ENCODE data around the gene IGF1R. TPM values are rescaled to one million over a fixed set of nuclear protein-coding genes. Genes with fewer than 3 reads are reported as not detected.

Gene IGF1R
- total RNA-seq, 2 experiments from 2014 or later: 22.8 to 24.7 TPM

DNA sequence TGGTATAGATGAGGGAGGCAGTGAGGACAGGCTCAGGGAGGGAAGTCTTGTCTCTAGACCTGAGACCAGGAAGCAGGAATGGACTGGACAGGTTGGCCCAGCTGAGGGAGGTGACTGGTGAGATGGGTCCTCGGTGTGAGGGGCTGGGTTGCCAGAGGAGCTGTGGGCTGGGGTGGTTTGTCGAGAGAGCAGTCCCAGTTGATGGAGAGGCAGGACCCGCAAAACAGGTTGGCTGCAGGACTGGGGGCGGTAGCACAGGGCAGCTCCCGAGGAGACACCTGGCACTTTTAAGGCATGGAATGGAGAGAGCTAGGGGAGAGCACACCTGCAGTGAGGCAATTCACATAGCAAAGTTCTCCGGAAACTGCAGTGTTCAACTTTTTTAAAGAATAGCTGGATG lies 14.7 kb downstream of the IGF1R start:
- no peaks in the 10 kb centered on the region for H3K27me3 Mint-ChIP-seq
- ChIA-PET POLR2A (no interaction called here), CTCF (interaction anchor here (0.7 to 4.1 kb wide), 4 partner anchors 11 to 449 kb away, joined by 3 to 24 read pairs (median 8); partner anchors contain the start of gene IGF1R)

DNA sequence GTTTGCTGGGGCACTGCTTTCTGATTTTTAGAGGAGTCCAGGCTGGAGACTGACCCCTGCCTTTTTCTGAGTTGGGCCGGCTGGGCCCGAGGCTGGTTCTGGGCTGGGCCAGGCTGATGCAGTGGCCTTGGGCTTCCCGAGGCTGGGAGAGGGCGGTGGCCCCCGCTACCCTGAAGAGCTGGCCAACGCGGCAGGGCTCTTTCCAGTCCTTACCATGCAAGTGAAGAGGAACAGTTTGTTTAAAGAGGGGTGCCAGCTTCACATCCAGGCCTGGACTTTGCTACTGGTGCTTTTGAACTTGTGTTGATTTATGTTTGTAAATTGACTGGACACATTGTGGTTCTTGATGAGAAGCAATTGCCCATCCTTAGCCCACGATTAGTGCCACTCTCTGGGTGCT lies 15.3 kb downstream of the IGF1R start:
- intact Hi-C loops (cut with micrococcal nuclease): no loop called here
- Mint-ChIP-seq H3K4me1 (ENCODE audit: low read depth) (peaks cover 39% of the 10 kb centered on the region), H3K36me3 (ENCODE audit: low read depth) (peaks cover 3% of the 10 kb centered on the region), H3K27ac (no peak overlapping the region), H3K27me3 (no peaks in the 10 kb centered on the region), H3K4me3 (no peak overlapping the region), H3K9me3 (no peaks in the 10 kb centered on the region)
- POLR2A ChIA-PET: no interaction called here
- TF ChIP-seq, protein P1, sequence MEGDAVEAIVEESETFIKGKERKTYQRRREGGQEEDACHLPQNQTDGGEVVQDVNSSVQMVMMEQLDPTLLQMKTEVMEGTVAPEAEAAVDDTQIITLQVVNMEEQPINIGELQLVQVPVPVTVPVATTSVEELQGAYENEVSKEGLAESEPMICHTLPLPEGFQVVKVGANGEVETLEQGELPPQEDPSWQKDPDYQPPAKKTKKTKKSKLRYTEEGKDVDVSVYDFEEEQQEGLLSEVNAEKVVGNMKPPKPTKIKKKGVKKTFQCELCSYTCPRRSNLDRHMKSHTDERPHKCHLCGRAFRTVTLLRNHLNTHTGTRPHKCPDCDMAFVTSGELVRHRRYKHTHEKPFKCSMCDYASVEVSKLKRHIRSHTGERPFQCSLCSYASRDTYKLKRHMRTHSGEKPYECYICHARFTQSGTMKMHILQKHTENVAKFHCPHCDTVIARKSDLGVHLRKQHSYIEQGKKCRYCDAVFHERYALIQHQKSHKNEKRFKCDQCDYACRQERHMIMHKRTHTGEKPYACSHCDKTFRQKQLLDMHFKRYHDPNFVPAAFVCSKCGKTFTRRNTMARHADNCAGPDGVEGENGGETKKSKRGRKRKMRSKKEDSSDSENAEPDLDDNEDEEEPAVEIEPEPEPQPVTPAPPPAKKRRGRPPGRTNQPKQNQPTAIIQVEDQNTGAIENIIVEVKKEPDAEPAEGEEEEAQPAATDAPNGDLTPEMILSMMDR (IDR thresholded peaks at IDR 0.05): no peak
- CTCF ChIA-PET: no interaction called here
- ATAC-seq: no peak
- no peak for DNase-seq

More for the DNA sequence above, 14.7 kb downstream of the IGF1R start:
- no peak overlapping the region for H3K27ac Mint-ChIP-seq
- peaks cover 33% of the 10 kb centered on the region for H3K4me1 Mint-ChIP-seq (ENCODE audit: low read depth)
- intact Hi-C loops (cut with micrococcal nuclease): no loop called here
- TF ChIP-seq, protein P1 (IDR thresholded peaks at IDR 0.05): no peak
- no peaks in the 10 kb centered on the region for H3K9me3 Mint-ChIP-seq
- peaks cover 3% of the 10 kb centered on the region for H3K36me3 Mint-ChIP-seq (ENCODE audit: low read depth)
- DNase-seq: no peak
- H3K4me3 Mint-ChIP-seq: no peak overlapping the region
- ATAC-seq: no peak

- TF ChIP-seq, protein P1 (IDR thresholded peaks at IDR 0.05): no peak
- DNase-seq: no peak
- ChIA-PET POLR2A (no interaction called here), CTCF (interaction anchor here (1.2 to 2.5 kb wide), 3 partner anchors 8 to 147 kb away, joined by 3 to 9 read pairs (median 4); no protein-coding TSS in a partner anchor)
- Mint-ChIP-seq H3K36me3 (ENCODE audit: low read depth) (peaks cover 3% of the 10 kb centered on the region), H3K9me3 (no peaks in the 10 kb centered on the region), H3K27me3 (no peaks in the 10 kb centered on the region), H3K27ac (no peak overlapping the region), H3K4me3 (no peak overlapping the region), H3K4me1 (ENCODE audit: low read depth) (peaks cover 65% of the 10 kb centered on the region)
- intact Hi-C loops (cut with micrococcal nuclease): no loop called here
- no peak for ATAC-seq
These were observed 18.1 kb downstream of the IGF1R start for GRCh38 chr15:98666441-98666840.

DNA sequence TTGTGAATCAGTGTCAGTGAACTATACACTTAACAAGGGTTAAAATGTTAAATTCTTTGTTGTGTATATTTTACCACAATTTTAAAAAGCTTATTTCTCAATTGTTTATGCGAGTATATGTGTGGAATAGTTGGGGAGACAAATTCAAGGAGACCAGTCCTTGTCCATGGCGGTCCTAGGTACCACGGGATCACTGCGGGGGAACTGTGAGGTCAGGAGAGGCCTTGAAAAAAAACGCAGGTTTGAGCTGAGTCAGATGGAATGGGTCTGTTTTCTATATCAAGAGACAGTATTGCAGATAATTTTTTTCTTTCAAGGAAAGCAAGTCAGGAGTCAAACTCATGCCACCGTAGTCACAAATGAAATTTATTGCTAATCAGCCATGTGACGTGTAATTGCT lies 18.5 kb downstream of the IGF1R start:
- peaks cover 67% of the 10 kb centered on the region for H3K4me1 Mint-ChIP-seq (ENCODE audit: low read depth)
- DNase-seq: no peak
- no peak overlapping the region for H3K4me3 Mint-ChIP-seq

More for the DNA sequence above, 18.5 kb downstream of the IGF1R start:
- POLR2A ChIA-PET: interaction anchor here (1.3 kb wide), 1 partner anchor 10 kb away, joined by 4 read pairs; no protein-coding TSS in a partner anchor
- intact Hi-C loops (cut with micrococcal nuclease): no loop called here
- TF ChIP-seq, protein P1 (IDR thresholded peaks at IDR 0.05): no peak
- Mint-ChIP-seq H3K9me3 (no peaks in the 10 kb centered on the region), H3K27ac (no peak overlapping the region), H3K36me3 (ENCODE audit: low read depth) (peaks cover 3% of the 10 kb centered on the region), H3K27me3 (no peaks in the 10 kb centered on the region)
- ATAC-seq: no peak
- CTCF ChIA-PET: interaction anchor here (1.2 to 2.5 kb wide), 3 partner anchors 9 to 148 kb away, joined by 3 to 9 read pairs (median 4); no protein-coding TSS in a partner anchor

Data from activated CD8-positive, alpha-beta T cell treated with anti-CD3 and anti-CD28 coated beads for 36 hours (primary cell).